ENCODE measurements around the gene CLDN22.

CLDN22 gene

GRCh38 chr4:183344523-183345255 lies 24.6 kb upstream of the CLDN22 start:
- Histone ChIP-seq H3K79me2 (ENCODE audit: insufficient read depth, low read length) (no peaks in the 10 kb centered on the region), H3K36me3 (ENCODE audit: low read length) (no peaks in the 10 kb centered on the region), H3K4me2 (ENCODE audit: low read depth, low read length, poor library complexity, severe bottlenecking) (no peak overlapping the region), H2AFZ (ENCODE audit: low read depth, low read length, severe bottlenecking) (no peak overlapping the region), H3K27me3 (ENCODE audit: low read length) (no peaks in the 10 kb centered on the region), H3K27ac (ENCODE audit: low read depth, low read length) (no peak overlapping the region), H3K9me3 (ENCODE audit: insufficient read depth, low read length) (no peaks in the 10 kb centered on the region), H3K4me3 (ENCODE audit: insufficient read depth, low read length, poor library complexity, severe bottlenecking) (no peak overlapping the region), H3K9me2 (replicated peaks; ENCODE audit: insufficient read depth, low read length) (no peaks in the 10 kb centered on the region), H4K20me1 (ENCODE audit: low read depth, low read length) (no peaks in the 10 kb centered on the region), H3K9ac (ENCODE audit: low read length) (no peak overlapping the region), H3F3A (ENCODE audit: insufficient read depth) (no peaks in the 10 kb centered on the region)
- TF ChIP-seq, protein P1, sequence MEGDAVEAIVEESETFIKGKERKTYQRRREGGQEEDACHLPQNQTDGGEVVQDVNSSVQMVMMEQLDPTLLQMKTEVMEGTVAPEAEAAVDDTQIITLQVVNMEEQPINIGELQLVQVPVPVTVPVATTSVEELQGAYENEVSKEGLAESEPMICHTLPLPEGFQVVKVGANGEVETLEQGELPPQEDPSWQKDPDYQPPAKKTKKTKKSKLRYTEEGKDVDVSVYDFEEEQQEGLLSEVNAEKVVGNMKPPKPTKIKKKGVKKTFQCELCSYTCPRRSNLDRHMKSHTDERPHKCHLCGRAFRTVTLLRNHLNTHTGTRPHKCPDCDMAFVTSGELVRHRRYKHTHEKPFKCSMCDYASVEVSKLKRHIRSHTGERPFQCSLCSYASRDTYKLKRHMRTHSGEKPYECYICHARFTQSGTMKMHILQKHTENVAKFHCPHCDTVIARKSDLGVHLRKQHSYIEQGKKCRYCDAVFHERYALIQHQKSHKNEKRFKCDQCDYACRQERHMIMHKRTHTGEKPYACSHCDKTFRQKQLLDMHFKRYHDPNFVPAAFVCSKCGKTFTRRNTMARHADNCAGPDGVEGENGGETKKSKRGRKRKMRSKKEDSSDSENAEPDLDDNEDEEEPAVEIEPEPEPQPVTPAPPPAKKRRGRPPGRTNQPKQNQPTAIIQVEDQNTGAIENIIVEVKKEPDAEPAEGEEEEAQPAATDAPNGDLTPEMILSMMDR (IDR thresholded peaks at IDR 0.05; ENCODE audit: insufficient read depth, low read length, poor library complexity, severe bottlenecking): no peak
- TF ChIP-seq EZH2phosphoT487 (conservative IDR thresholded peaks at IDR 0.05; ENCODE audit: low read length): no peak

DNA sequence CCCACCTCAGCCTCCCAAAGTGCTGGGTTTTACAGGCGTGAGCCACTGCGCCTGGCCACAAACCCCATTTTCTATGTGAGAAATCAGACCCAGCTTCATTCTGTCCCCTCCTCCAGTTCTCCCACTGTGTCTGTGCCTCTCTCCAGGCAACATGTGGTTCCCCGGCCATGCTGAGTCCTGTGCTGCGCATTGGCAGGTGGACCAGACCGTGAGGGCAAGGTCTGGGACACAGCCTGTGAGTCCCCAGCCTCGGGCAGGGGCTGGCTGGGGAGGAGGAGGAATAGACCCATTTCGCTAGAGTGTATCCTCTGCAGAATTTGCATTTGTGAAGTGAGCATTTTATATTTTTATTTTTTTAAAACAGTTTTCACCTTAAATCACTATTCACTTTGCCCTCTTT lies 23.7 kb upstream of the CLDN22 start:
- H3K4me3 ChIP-seq (ENCODE audit: insufficient read depth, low read length, poor library complexity, severe bottlenecking): no peak overlapping the region
- no peaks in the 10 kb centered on the region for H3K79me2 ChIP-seq (ENCODE audit: insufficient read depth, low read length)
- no peaks in the 10 kb centered on the region for H3K9me2 ChIP-seq (replicated peaks; ENCODE audit: insufficient read depth, low read length)
- no peak for TF ChIP-seq EZH2phosphoT487 (conservative IDR thresholded peaks at IDR 0.05; ENCODE audit: low read length)
- TF ChIP-seq, protein P1 (IDR thresholded peaks at IDR 0.05; ENCODE audit: insufficient read depth, low read length, poor library complexity, severe bottlenecking): no peak
- no peak overlapping the region for H2AFZ ChIP-seq (ENCODE audit: low read depth, low read length, severe bottlenecking)
- no peak overlapping the region for H3K9ac ChIP-seq (ENCODE audit: low read length)
- H4K20me1 ChIP-seq (ENCODE audit: low read depth, low read length): no peaks in the 10 kb centered on the region
- H3K27ac ChIP-seq (ENCODE audit: low read depth, low read length): no peak overlapping the region
- H3K27me3 ChIP-seq (ENCODE audit: low read length): no peaks in the 10 kb centered on the region
- no peaks in the 10 kb centered on the region for H3K36me3 ChIP-seq (ENCODE audit: low read length)
- H3K4me2 ChIP-seq (ENCODE audit: low read depth, low read length, poor library complexity, severe bottlenecking): no peak overlapping the region
- no peaks in the 10 kb centered on the region for H3F3A ChIP-seq (ENCODE audit: insufficient read depth)
- no peaks in the 10 kb centered on the region for H3K9me3 ChIP-seq (ENCODE audit: insufficient read depth, low read length)

- Histone ChIP-seq H3F3A (ENCODE audit: insufficient read depth) (no peaks in the 10 kb centered on the region), H3K4me3 (ENCODE audit: insufficient read depth, low read length, poor library complexity, severe bottlenecking) (no peak overlapping the region), H3K27ac (ENCODE audit: low read depth, low read length) (no peak overlapping the region), H3K4me2 (ENCODE audit: low read depth, low read length, poor library complexity, severe bottlenecking) (no peak overlapping the region), H3K9me2 (replicated peaks; ENCODE audit: insufficient read depth, low read length) (no peaks in the 10 kb centered on the region), H3K9me3 (ENCODE audit: insufficient read depth, low read length) (no peaks in the 10 kb centered on the region), H2AFZ (ENCODE audit: low read depth, low read length, severe bottlenecking) (no peak overlapping the region), H3K36me3 (ENCODE audit: low read length) (no peaks in the 10 kb centered on the region), H3K79me2 (ENCODE audit: insufficient read depth, low read length) (no peaks in the 10 kb centered on the region), H4K20me1 (ENCODE audit: low read depth, low read length) (no peaks in the 10 kb centered on the region), H3K9ac (ENCODE audit: low read length) (no peak overlapping the region), H3K27me3 (ENCODE audit: low read length) (no peaks in the 10 kb centered on the region)
- TF ChIP-seq EZH2phosphoT487 (conservative IDR thresholded peaks at IDR 0.05; ENCODE audit: low read length): no peak
- TF ChIP-seq, protein P1 (IDR thresholded peaks at IDR 0.05; ENCODE audit: insufficient read depth, low read length, poor library complexity, severe bottlenecking): no peak
Observed at GRCh38 chr4:183342541-183343533, 22.8 kb upstream of the CLDN22 start.
